Activated B cell treated with CpG ODN at 0.5 μM for 24 hours (primary cell): ENCODE data around the gene LIPN. TPM values are rescaled to one million over a fixed set of nuclear protein-coding genes. Genes with fewer than 3 reads are reported as not detected.
"Not testable (repeated sequence)": the region's sequence is repeated elsewhere in the genome, so short reads cannot be mapped to it uniquely, and the experiment has no call there.

Experiments
- ATAC-seq: fragments of 200-7000 bp; cut with Tn5 transposase; one replicate; pipeline ENCODE4 v1.10.0; 2021; ENCODE audit warnings: low read depth, mild to moderate bottlenecking, moderate library complexity
- CTCF ChIA-PET: fragments of 350-600 bp; sonication (Branson Sonifier 250); formaldehyde crosslinking; loops from one replicate; lab custom pipeline; 2021; ENCODE audit warnings: antibody characterized with exemption; lab: Charles Lee
- POLR2A ChIA-PET: fragments of 350-600 bp; sonication (Branson Sonifier 250); formaldehyde crosslinking; loops from one replicate; lab custom pipeline; 2021; ENCODE audit warnings: antibody characterized with exemption; lab: Charles Lee
- DNase-seq: peaks from one replicate; pipeline ENCODE4 v3.0.0; 2022
- H3K27ac Mint-ChIP-seq: one replicate; pipeline ENCODE4 v1.8.0; 2020; ENCODE audit warnings: mixed read lengths
- H3K27me3 Mint-ChIP-seq: one replicate; pipeline ENCODE4 v1.8.0; 2021; ENCODE audit warnings: mixed read lengths
- H3K36me3 Mint-ChIP-seq: one replicate; pipeline ENCODE4 v1.8.0; 2021; ENCODE audit warnings: low read depth, mixed read lengths
- H3K4me1 Mint-ChIP-seq: one replicate; pipeline ENCODE4 v1.8.0; 2021; ENCODE audit warnings: mixed read lengths
- H3K4me3 Mint-ChIP-seq: one replicate; pipeline ENCODE4 v1.8.0; 2020; ENCODE audit warnings: mild to moderate bottlenecking, mixed read lengths
- H3K9me3 Mint-ChIP-seq: one replicate; pipeline ENCODE4 v1.8.0; 2020; ENCODE audit warnings: mixed read lengths
- CTCF ChIP-seq: fragments of 200-600 bp; IDR thresholded peaks from one replicate; pipeline ENCODE4 v1.8.0; 2022; ENCODE audit warnings: antibody characterized with exemption, mild to moderate bottlenecking
- intact Hi-C: fragments of 100-400 bp; cut with micrococcal nuclease; formaldehyde crosslinking; loops from one replicate; pipeline ENCODE4 v1.15.1; 2024
- total RNA-seq: library from RNA; stranded (reverse); gene quantifications from 2 replicates; pipeline ENCODE4 v1.2.3, GENCODE V29; 2022

LIPN gene
- total RNA-seq, 1 donor from 2014 or later = 0.27 TPM

DNA sequence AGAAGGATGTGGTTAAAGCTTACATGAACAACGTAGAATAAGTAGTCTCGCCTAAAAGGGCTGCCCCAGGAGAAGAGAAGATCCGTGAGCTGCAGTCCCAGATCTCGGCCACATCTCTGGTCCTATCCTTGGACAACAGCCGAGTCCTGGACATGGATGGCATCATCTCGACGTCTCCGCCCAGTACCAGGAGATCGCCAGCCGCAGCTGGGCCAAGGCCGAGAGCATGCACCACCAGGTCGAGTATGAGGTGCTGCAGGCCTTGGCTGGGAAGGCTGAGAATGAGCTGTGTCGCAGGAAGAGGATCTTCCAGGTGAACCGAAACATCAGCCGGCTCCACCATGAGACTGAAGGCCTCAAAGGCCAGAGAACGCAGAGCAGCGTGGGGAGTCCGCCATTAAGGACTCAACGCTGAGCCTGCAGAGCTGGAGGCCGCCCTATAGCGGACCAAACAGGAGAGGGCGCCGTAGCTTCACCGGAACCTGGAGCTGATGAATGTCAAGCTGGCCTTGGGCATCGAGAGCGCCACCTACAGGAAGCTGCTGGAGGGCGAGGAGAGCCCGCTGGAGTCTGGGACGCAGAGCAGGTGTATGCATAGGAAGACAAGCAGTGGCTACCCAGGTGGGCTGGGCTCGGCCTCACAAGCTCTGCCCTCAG lies 31.6 kb upstream of the LIPN start:
- Mint-ChIP-seq H3K27ac (no peak overlapping the region), H3K36me3 (no peaks in the 10 kb centered on the region), H3K4me3 (no peak overlapping the region), H3K4me1 (peaks cover 9% of the 10 kb centered on the region), H3K9me3 (no peaks in the 10 kb centered on the region), H3K27me3 (peaks cover 3% of the 10 kb centered on the region)
- POLR2A ChIA-PET = no interaction called here
- intact Hi-C loops = no loop called here
- CTCF ChIA-PET = no interaction called here
- ATAC-seq = no peak
- no peak for TF ChIP-seq CTCF
- DNase-seq = no peak

DNA sequence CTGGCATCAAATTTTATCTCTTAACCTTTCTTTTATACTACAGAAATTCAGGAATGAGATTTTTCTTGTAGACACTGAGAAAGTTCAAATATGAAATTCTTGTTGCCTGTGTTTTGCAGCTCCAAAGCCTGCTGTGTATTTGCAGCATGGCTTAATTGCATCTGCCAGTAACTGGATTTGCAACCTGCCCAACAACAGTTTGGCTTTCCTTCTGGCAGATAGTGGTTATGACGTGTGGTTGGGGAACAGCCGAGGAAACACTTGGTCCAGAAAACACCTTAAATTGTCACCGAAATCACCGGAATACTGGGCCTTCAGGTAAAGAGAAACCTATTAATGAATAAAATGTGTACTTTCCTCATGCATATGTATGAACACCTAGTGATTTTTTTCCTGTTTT lies 29.0 kb upstream of the LIPN start:
- no peak overlapping the region for H3K27ac Mint-ChIP-seq
- intact Hi-C loops = no loop called here

DNA sequence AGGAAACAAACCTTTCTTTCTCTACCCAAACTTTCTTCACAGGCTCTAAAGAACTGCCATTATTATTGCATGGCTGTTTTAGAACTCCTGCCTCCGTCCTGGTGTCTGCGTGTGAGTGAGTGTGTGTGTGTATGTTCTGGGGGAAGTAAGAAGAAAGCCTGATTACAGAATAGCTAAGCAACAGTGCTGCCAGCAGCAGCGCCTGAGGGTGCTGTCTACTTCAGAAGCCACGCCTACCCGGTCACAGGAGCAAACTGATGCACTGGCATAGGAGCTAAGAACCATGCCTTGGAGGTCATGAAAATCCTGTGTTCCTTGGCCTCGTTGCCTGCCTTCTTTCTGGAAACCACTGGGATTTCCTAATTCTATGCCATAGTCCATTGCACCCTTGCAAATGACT lies 28.5 kb upstream of the LIPN start:
- Mint-ChIP-seq H3K4me3 (no peak overlapping the region), H3K4me1 (peaks cover 9% of the 10 kb centered on the region), H3K9me3 (no peaks in the 10 kb centered on the region), H3K27me3 (peaks cover 2% of the 10 kb centered on the region), H3K36me3 (no peaks in the 10 kb centered on the region), H3K27ac (no peak overlapping the region)
- no peak for TF ChIP-seq CTCF
- ATAC-seq (no peak), DNase-seq (no peak)
- ChIA-PET POLR2A (no interaction called here), CTCF (no interaction called here)
- intact Hi-C loops = no loop called here

More for the DNA sequence above, 29.0 kb upstream of the LIPN start:
- Mint-ChIP-seq H3K36me3 (no peaks in the 10 kb centered on the region), H3K4me3 (no peak overlapping the region), H3K4me1 (peaks cover 12% of the 10 kb centered on the region), H3K9me3 (no peaks in the 10 kb centered on the region), H3K27me3 (peaks cover 2% of the 10 kb centered on the region)
- ChIA-PET POLR2A (no interaction called here), CTCF (no interaction called here)
- DNase-seq = no peak
- no peak for ATAC-seq
- TF ChIP-seq CTCF = no peak

DNA sequence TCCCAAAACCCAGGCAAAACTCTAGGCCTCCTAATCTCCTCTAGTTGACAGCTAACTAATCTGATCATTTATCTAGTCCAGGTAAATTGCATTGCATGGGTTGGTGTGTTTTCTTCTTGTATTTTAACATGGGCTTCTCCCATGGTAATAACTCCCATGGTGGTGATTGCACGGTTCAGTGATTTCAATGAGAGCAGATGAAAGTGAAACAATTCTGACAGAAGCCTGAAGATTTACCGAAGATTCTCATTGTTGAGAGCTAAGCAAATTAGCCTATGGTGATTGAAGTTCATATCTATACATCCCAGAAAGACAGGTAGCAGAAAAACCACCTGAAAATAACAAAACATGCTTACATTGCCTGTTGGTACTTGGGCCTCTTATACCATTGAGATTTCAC lies 26.6 kb upstream of the LIPN start:
- Mint-ChIP-seq H3K27me3 (no peaks in the 10 kb centered on the region), H3K4me3 (no peak overlapping the region), H3K27ac (no peak overlapping the region), H3K9me3 (no peaks in the 10 kb centered on the region), H3K4me1 (peaks cover 9% of the 10 kb centered on the region), H3K36me3 (no peaks in the 10 kb centered on the region)
- DNase-seq = no peak
- ATAC-seq = peak; percentile 37
- TF ChIP-seq CTCF = no peak
- intact Hi-C loops = no loop called here
- ChIA-PET POLR2A (no interaction called here), CTCF (interaction anchor here (0.6 kb wide), 1 partner anchor 219 kb away, joined by 3 read pairs; no protein-coding TSS in a partner anchor)

- Mint-ChIP-seq H3K27me3 (peaks cover 14% of the 10 kb centered on the region), H3K27ac (no peak overlapping the region), H3K4me1 (peaks cover 9% of the 10 kb centered on the region), H3K9me3 (no peaks in the 10 kb centered on the region), H3K36me3 (no peaks in the 10 kb centered on the region), H3K4me3 (no peak overlapping the region)
- ATAC-seq (no peak), DNase-seq (no peak)
- ChIA-PET POLR2A (no interaction called here), CTCF (no interaction called here)
- intact Hi-C loops = no loop called here
- no peak for TF ChIP-seq CTCF
Observed at GRCh38 chr10:88735661-88736060, 24.2 kb upstream of the LIPN start.

GRCh38 chr10:88741921-88742320 lies 17.9 kb upstream of the LIPN start:
- H3K9me3 Mint-ChIP-seq = peaks cover 11% of the 10 kb centered on the region
- CTCF ChIA-PET, ATAC-seq: not testable (repeated sequence)

More at GRCh38 chr10:88741921-88742320, 17.9 kb upstream of the LIPN start:
- DNase-seq, H3K4me3 Mint-ChIP-seq, POLR2A ChIA-PET, intact Hi-C loops, H3K36me3 Mint-ChIP-seq, H3K4me1 Mint-ChIP-seq, H3K27ac Mint-ChIP-seq: not testable (repeated sequence)
- H3K27me3 Mint-ChIP-seq = peaks cover 21% of the 10 kb centered on the region
